ENCODE measurements around the gene LRRC4B.

GRCh38 chr19:50536662-50537305, 31.5 kb downstream of the LRRC4B start:
- no peak for TF ChIP-seq ZNF660 (tag by site-specific recombination; IDR thresholded peaks at IDR 0.05)
- no peak for TF ChIP-seq ZNF510 (tag by site-specific recombination; IDR thresholded peaks at IDR 0.05; ENCODE audit: insufficient replicate concordance)
- TF ChIP-seq ZNF830 (tag by site-specific recombination; IDR thresholded peaks at IDR 0.05; ENCODE audit: low read depth), result no peak
- TF ChIP-seq ZNF664 (tag by site-specific recombination; IDR thresholded peaks at IDR 0.05), result no peak
- TF ChIP-seq SALL2 (tag by site-specific recombination; IDR thresholded peaks at IDR 0.05; ENCODE audit: borderline replicate concordance), result no peak
- TF ChIP-seq CTCF (tag by site-specific recombination; IDR thresholded peaks at IDR 0.05), result no peak
